Gastrocnemius medialis (tissue), 4 donors: ENCODE results near the gene TEX2.

Source experiments
- POLR2A ChIP-seq, 2 donors: fragments of 450-650 bp; IDR thresholded peaks; one replicate each; pipeline ENCODE4 v1.6.1; 2017; ENCODE audit warnings: antibody characterized with exemption in 2 of 2, mild to moderate bottlenecking in 2 of 2, moderate library complexity in 2 of 2
- TF ChIP-seq, protein P1 (sequence below), 5 experiments: fragments of 450-650 bp in 3 of 5; fragments of 200-600 bp in 2 of 5; sonication (generic) in 2 of 5; IDR thresholded peaks in 4 of 5; conservative IDR thresholded peaks in 1 of 5; 1 replicate in 4 of 5; 2 replicates in 1 of 5; pipeline ENCODE4 v1.5.1; 2016 to 2019; ENCODE audit warnings: antibody characterized with exemption in 5 of 5, mild to moderate bottlenecking in 3 of 5, moderate library complexity in 3 of 5

- TF ChIP-seq, protein P1, sequence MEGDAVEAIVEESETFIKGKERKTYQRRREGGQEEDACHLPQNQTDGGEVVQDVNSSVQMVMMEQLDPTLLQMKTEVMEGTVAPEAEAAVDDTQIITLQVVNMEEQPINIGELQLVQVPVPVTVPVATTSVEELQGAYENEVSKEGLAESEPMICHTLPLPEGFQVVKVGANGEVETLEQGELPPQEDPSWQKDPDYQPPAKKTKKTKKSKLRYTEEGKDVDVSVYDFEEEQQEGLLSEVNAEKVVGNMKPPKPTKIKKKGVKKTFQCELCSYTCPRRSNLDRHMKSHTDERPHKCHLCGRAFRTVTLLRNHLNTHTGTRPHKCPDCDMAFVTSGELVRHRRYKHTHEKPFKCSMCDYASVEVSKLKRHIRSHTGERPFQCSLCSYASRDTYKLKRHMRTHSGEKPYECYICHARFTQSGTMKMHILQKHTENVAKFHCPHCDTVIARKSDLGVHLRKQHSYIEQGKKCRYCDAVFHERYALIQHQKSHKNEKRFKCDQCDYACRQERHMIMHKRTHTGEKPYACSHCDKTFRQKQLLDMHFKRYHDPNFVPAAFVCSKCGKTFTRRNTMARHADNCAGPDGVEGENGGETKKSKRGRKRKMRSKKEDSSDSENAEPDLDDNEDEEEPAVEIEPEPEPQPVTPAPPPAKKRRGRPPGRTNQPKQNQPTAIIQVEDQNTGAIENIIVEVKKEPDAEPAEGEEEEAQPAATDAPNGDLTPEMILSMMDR (IDR thresholded peaks at IDR 0.05 in 4 of 5, conservative IDR thresholded peaks at IDR 0.05 in 1 of 5) = no peak
- TF ChIP-seq POLR2A (IDR thresholded peaks at IDR 0.05) = no peak
Observed at GRCh38 chr17:64106918-64107317, 156.1 kb downstream of the TEX2 start.
